ENCODE results near the gene ABCB10.

DNA sequence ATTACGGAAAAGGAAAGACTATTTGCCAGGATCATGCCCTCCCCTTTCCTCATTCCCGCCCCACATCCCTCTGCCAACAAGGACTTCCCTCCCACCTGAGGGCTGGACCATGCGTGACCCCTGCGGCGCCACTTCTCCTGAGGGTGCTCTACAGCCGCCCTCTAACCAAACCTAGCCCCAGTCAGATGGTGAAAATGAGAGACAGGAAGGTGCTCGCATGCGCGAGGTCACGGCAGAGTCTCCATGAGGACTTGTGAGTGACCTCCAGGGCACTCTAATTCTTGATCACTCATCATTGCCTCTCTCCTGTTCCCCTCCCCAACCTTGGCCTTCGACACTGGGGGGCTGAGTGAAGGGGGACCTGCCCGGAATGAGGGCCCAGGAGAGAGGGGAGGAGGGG lies 35.3 kb upstream of the ABCB10 start:
- TF ChIP-seq EZH2 (IDR thresholded peaks at IDR 0.05; ENCODE audit: insufficient read depth, poor library complexity, severe bottlenecking) (no peak), EZH2phosphoT487 (IDR thresholded peaks at IDR 0.05; ENCODE audit: insufficient read depth, low read depth) (no peak)
